HepG2 (cell line): ENCODE measurements around the gene CALR. TPM values are rescaled to one million over a fixed set of nuclear protein-coding genes. Genes with fewer than 3 reads are reported as not detected.

Experiments used
- ASH2L ChIP-seq: fragments of 300-600, 200-600 bp; sonication (generic); IDR thresholded peaks from 2 replicates; pipeline ENCODE4 v1.7.0; 2017; ENCODE audit warnings: low read depth, mild to moderate bottlenecking, moderate library complexity, mixed read lengths, low read length; ENCODE audit not compliant: insufficient read length
- CC2D1A ChIP-seq: sonication (generic); formaldehyde crosslinking; IDR thresholded peaks from 2 replicates; pipeline ENCODE4 v1.8.1; 2023; ENCODE audit warnings: mild to moderate bottlenecking, missing genetic modification reagents
- CEBPG ChIP-seq: IDR thresholded peaks from 2 replicates; pipeline ENCODE4 v1.6.1; 2016
- FOSL2 ChIP-seq: sonication (generic); formaldehyde crosslinking; IDR thresholded peaks from 2 replicates; pipeline ENCODE4 v1.4.0; 2020; ENCODE audit warnings: missing genetic modification reagents
- GMEB1 ChIP-seq: sonication (generic); formaldehyde crosslinking; IDR thresholded peaks from 2 replicates; pipeline ENCODE4 v1.5.1; 2020; ENCODE audit warnings: missing genetic modification reagents, mild to moderate bottlenecking, borderline replicate concordance
- HDAC6 ChIP-seq: fragments of 200-600 bp; sonication (generic); IDR thresholded peaks from 2 replicates; pipeline ENCODE4 v1.7.0; 2017; ENCODE audit warnings: mild to moderate bottlenecking, antibody characterized with exemption, low read length, low read depth
- IRX3 ChIP-seq: sonication (generic); formaldehyde crosslinking; IDR thresholded peaks from 2 replicates; pipeline ENCODE4 v1.8.1; 2023; ENCODE audit warnings: mild to moderate bottlenecking, low read depth, missing genetic modification reagents, borderline replicate concordance
- KAT8 ChIP-seq: IDR thresholded peaks from 2 replicates; pipeline ENCODE4 v1.6.1; 2016; ENCODE audit warnings: missing genetic modification reagents, missing compliant biosample characterization
- RBFOX2 ChIP-seq: fragments of 200-400 bp; formaldehyde crosslinking; IDR thresholded peaks from 2 replicates; pipeline ENCODE4 v1.6.1; 2017; ENCODE audit warnings: low read depth, mild to moderate bottlenecking, low read length
- RXRA ChIP-seq: sonication (generic); formaldehyde crosslinking; IDR thresholded peaks from 2 replicates; pipeline ENCODE4 v1.5.1; 2020; ENCODE audit warnings: missing genetic modification reagents
- SP140L ChIP-seq: sonication (generic); formaldehyde crosslinking; IDR thresholded peaks from 2 replicates; pipeline ENCODE4 v1.4.0; 2020; ENCODE audit warnings: missing genetic modification reagents, borderline replicate concordance
- YEATS4 ChIP-seq: sonication (generic); formaldehyde crosslinking; IDR thresholded peaks from 2 replicates; pipeline ENCODE4 v1.4.0; 2020; ENCODE audit warnings: missing genetic modification reagents, borderline replicate concordance
- ZNF121 ChIP-seq: sonication (generic); formaldehyde crosslinking; IDR thresholded peaks from 2 replicates; pipeline ENCODE4 v1.5.0; 2020; ENCODE audit warnings: mild to moderate bottlenecking, missing genetic modification reagents
- ZNF331 ChIP-seq: sonication (generic); formaldehyde crosslinking; IDR thresholded peaks from 2 replicates; pipeline ENCODE4 v1.4.0; 2020; ENCODE audit warnings: missing genetic modification reagents
- ZNF598 ChIP-seq: sonication (generic); formaldehyde crosslinking; IDR thresholded peaks from 2 replicates; pipeline ENCODE4 v1.5.1; 2020; ENCODE audit warnings: mild to moderate bottlenecking, missing genetic modification reagents, borderline replicate concordance
- ZSCAN31 ChIP-seq: sonication (generic); formaldehyde crosslinking; IDR thresholded peaks from 2 replicates; pipeline ENCODE4 v1.5.0; 2020; ENCODE audit warnings: low read depth, mild to moderate bottlenecking, missing genetic modification reagents
- polyA plus RNA-seq, 8 experiments: library from polyadenylated mRNA; depleted of rRNA in 3 of 8; stranded (reverse) in 7 of 8; unstranded in 1 of 8; fragments of >200 nt; fragmentation: Illumina TruSeq in 4 of 8; extraction: Trizol in 4 of 8; gene quantifications; 2 replicates each; pipeline versions ENCODE4 v1.2.1 to v1.2.3, GENCODE V29; 2011 to 2016; ENCODE audit warnings: low read depth in 4 of 8, missing spikeins in 1 of 8, mixed read lengths in 1 of 8; ENCODE audit not compliant: insufficient read depth in 1 of 8
- total RNA-seq, 5 experiments: library from RNA; depleted of rRNA; stranded (reverse); fragments of >200 nt; fragmentation: Illumina TruSeq; extraction: Trizol; gene quantifications; 2 replicates each; pipeline ENCODE4 v1.2.3, GENCODE V29; 2016; ENCODE audit warnings: low read depth in 1 of 5
- TF ChIP-seq, protein P1 (sequence below): sonication (generic); formaldehyde crosslinking; IDR thresholded peaks from 2 replicates; pipeline ENCODE4 v1.4.0; 2020; ENCODE audit warnings: missing genetic modification reagents
- TF ChIP-seq, protein P2 (sequence below): sonication (generic); formaldehyde crosslinking; IDR thresholded peaks from 2 replicates; pipeline ENCODE4 v1.5.0; 2020; ENCODE audit warnings: missing genetic modification reagents
- TF ChIP-seq, protein P3 (sequence below): conservative IDR thresholded peaks from 2 replicates; pipeline ENCODE4 v1.6.1; 2018; ENCODE audit warnings: missing genetic modification reagents

CALR gene
- total and polyA plus RNA-seq, 2 of the 13 experiments (the other 11 are each of a cell fraction or from before 2014, with no cell fraction given), result 898 to 934 TPM

GRCh38 chr19:12956446-12957388, 18.3 kb downstream of the CALR start, which contains the start of gene GADD45GIP1 (continued):
- TF ChIP-seq, protein P1, sequence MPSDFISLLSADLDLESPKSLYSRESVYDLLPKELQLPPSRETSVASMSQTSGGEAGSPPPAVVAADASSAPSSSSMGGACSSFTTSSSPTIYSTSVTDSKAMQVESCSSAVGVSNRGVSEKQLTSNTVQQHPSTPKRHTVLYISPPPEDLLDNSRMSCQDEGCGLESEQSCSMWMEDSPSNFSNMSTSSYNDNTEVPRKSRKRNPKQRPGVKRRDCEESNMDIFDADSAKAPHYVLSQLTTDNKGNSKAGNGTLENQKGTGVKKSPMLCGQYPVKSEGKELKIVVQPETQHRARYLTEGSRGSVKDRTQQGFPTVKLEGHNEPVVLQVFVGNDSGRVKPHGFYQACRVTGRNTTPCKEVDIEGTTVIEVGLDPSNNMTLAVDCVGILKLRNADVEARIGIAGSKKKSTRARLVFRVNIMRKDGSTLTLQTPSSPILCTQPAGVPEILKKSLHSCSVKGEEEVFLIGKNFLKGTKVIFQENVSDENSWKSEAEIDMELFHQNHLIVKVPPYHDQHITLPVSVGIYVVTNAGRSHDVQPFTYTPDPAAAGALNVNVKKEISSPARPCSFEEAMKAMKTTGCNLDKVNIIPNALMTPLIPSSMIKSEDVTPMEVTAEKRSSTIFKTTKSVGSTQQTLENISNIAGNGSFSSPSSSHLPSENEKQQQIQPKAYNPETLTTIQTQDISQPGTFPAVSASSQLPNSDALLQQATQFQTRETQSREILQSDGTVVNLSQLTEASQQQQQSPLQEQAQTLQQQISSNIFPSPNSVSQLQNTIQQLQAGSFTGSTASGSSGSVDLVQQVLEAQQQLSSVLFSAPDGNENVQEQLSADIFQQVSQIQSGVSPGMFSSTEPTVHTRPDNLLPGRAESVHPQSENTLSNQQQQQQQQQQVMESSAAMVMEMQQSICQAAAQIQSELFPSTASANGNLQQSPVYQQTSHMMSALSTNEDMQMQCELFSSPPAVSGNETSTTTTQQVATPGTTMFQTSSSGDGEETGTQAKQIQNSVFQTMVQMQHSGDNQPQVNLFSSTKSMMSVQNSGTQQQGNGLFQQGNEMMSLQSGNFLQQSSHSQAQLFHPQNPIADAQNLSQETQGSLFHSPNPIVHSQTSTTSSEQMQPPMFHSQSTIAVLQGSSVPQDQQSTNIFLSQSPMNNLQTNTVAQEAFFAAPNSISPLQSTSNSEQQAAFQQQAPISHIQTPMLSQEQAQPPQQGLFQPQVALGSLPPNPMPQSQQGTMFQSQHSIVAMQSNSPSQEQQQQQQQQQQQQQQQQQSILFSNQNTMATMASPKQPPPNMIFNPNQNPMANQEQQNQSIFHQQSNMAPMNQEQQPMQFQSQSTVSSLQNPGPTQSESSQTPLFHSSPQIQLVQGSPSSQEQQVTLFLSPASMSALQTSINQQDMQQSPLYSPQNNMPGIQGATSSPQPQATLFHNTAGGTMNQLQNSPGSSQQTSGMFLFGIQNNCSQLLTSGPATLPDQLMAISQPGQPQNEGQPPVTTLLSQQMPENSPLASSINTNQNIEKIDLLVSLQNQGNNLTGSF, result no peak
- TF ChIP-seq KAT8, result peak; percentile 72; the same call in 1 of the 2 replicates
- peak; percentile 38; the same call in 1 of the 2 replicates for TF ChIP-seq RXRA (CRISPR knock-in tag)
- TF ChIP-seq FOSL2 (CRISPR knock-in tag), result 0 out of 2 replicates have a peak, but pooled peaks have one; percentile 12
- TF ChIP-seq IRX3, result peak; percentile 50; the same call in 1 of the 2 replicates
- TF ChIP-seq, protein P2, sequence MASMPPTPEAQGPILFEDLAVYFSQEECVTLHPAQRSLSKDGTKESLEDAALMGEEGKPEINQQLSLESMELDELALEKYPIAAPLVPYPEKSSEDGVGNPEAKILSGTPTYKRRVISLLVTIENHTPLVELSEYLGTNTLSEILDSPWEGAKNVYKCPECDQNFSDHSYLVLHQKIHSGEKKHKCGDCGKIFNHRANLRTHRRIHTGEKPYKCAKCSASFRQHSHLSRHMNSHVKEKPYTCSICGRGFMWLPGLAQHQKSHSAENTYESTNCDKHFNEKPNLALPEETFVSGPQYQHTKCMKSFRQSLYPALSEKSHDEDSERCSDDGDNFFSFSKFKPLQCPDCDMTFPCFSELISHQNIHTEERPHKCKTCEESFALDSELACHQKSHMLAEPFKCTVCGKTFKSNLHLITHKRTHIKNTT (CRISPR knock-in tag), result no peak
- peak; percentile 63; the same call in 1 of the 2 replicates for TF ChIP-seq GMEB1 (CRISPR knock-in tag)
- TF ChIP-seq HDAC6, result no peak
- no peak for TF ChIP-seq CEBPG (CRISPR knock-in tag)
- TF ChIP-seq ZSCAN31 (CRISPR knock-in tag), result 0 out of 2 replicates have a peak, but pooled peaks have one; percentile 48
- peak; percentile 77; the same call in 1 of the 2 replicates for TF ChIP-seq YEATS4 (CRISPR knock-in tag)
- TF ChIP-seq SP140L, result 0 out of 2 replicates have a peak, but pooled peaks have one; percentile 78
- TF ChIP-seq CC2D1A (CRISPR knock-in tag), result no peak
- peak; percentile 98 for TF ChIP-seq RBFOX2
- TF ChIP-seq ZNF121 (CRISPR knock-in tag), result peak; percentile 95
- TF ChIP-seq, protein P3, sequence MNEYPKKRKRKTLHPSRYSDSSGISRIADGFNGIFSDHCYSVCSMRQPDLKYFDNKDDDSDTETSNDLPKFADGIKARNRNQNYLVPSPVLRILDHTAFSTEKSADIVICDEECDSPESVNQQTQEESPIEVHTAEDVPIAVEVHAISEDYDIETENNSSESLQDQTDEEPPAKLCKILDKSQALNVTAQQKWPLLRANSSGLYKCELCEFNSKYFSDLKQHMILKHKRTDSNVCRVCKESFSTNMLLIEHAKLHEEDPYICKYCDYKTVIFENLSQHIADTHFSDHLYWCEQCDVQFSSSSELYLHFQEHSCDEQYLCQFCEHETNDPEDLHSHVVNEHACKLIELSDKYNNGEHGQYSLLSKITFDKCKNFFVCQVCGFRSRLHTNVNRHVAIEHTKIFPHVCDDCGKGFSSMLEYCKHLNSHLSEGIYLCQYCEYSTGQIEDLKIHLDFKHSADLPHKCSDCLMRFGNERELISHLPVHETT (CRISPR knock-in tag), result peak; percentile 90
- peak; percentile 29; the same call in 1 of the 2 replicates for TF ChIP-seq ZNF598 (CRISPR knock-in tag)
- TF ChIP-seq ZNF331 (CRISPR knock-in tag), result peak; percentile 35; the same call in 1 of the 2 replicates
- peak; percentile 80 for TF ChIP-seq ASH2L
